Esophagus muscularis mucosa (tissue), 4 donors: ENCODE measurements around the gene PSMG4. TPM values are rescaled to one million over a fixed set of nuclear protein-coding genes. Genes with fewer than 3 reads are reported as not detected.

Experiments
- DNase-seq: peaks from one replicate; pipeline ENCODE4 v3.0.0-alpha.2; 2017; ENCODE audit errors: extremely low spot score
- H3K27ac ChIP-seq, 4 donors: fragments of 200-600 bp; sonication (generic); replicated peaks in 1 of 4; 1 replicate in 3 of 4; 2 replicates in 1 of 4; pipeline ENCODE4 v1.5.1; 2016 to 2019; ENCODE audit warnings: mild to moderate bottlenecking in 1 of 4
- H3K27me3 ChIP-seq, 4 donors: fragments of 200-600 bp; sonication (generic); one replicate each; pipeline versions ENCODE4 v1.5.1 to v1.6.0; 2016 to 2019
- H3K36me3 ChIP-seq, 4 donors: fragments of 200-600 bp; sonication (generic); one replicate each; pipeline ENCODE4 v1.5.1; 2016 to 2019
- H3K4me1 ChIP-seq, 4 donors: fragments of 200-600 bp; sonication (generic); one replicate each; pipeline ENCODE4 v1.5.1; 2016 to 2019
- H3K4me3 ChIP-seq, 4 donors: fragments of 200-600 bp; sonication (generic); 1 replicate in 2 of 4; 2 replicates in 2 of 4; pipeline ENCODE4 v1.5.1; 2016 to 2019; ENCODE audit warnings: mild to moderate bottlenecking in 4 of 4, moderate library complexity in 1 of 4
- H3K9me3 ChIP-seq, 4 donors: fragments of 200-600 bp; sonication (generic); 1 replicate in 3 of 4; 2 replicates in 1 of 4; pipeline ENCODE4 v1.5.1; 2016 to 2019
- CTCF ChIP-seq, 3 experiments: fragments of 200-600 bp in 2 of 3; fragments of 450-650 bp in 1 of 3; sonication (generic) in 2 of 3; IDR thresholded peaks; one replicate each; pipeline ENCODE4 v1.5.1; 2017 to 2019; ENCODE audit warnings: antibody characterized with exemption in 3 of 3, mild to moderate bottlenecking in 2 of 3, moderate library complexity in 1 of 3
- EP300 ChIP-seq: sonication (generic); formaldehyde crosslinking; IDR thresholded peaks from one replicate; pipeline ENCODE4 v1.6.1; 2017; ENCODE audit warnings: antibody characterized with exemption
- POLR2A ChIP-seq: fragments of 450-650 bp; IDR thresholded peaks from one replicate; pipeline ENCODE4 v1.6.1; 2017; ENCODE audit warnings: antibody characterized with exemption, moderate library complexity, mild to moderate bottlenecking, low read depth
- POLR2AphosphoS5 ChIP-seq, 2 donors: sonication (generic); formaldehyde crosslinking; IDR thresholded peaks; one replicate each; pipeline ENCODE4 v1.6.1; 2017; ENCODE audit warnings: antibody characterized with exemption in 2 of 2
- WGBS: methylation state at CpG from one replicate; pipeline ENCODE4 v1.1.5; 2018; 5-methylcytosine and 5-hydroxymethylcytosine counted together
- intact Hi-C: fragments of 100-400 bp; cut with DNase I; formaldehyde crosslinking; loops from one replicate; pipeline ENCODE4 v1.15.1; 2023
- total RNA-seq, 4 donors: library from RNA; depleted of rRNA; stranded (reverse); fragments of >200 nt; gene quantifications; one replicate each; pipeline versions ENCODE4 v1.1.0 to v1.2.1, GENCODE V29; 2016

The PSMG4 gene
- total RNA-seq, 4 donors from 2014 or later, result 21.4 to 28.6 (median 25.7) TPM

- no peak for DNase-seq
- H3K27ac ChIP-seq, result peak overlapping the region in 1 of 4 donors; percentile 39
- peak overlapping the region; percentile 54 to 67 (median 56) for H3K4me3 ChIP-seq
- peaks cover 0 to 55% (median 17%) of the 10 kb centered on the region in 4 donors for H3K27me3 ChIP-seq
- TF ChIP-seq CTCF (IDR thresholded peaks at IDR 0.05), result no peak
- TF ChIP-seq POLR2AphosphoS5 (IDR thresholded peaks at IDR 0.05), result no peak
- TF ChIP-seq POLR2A, result no peak
- TF ChIP-seq EP300, result no peak
- no peaks in the 10 kb centered on the region for H3K36me3 ChIP-seq
- peaks cover 41 to 63% (median 62%) of the 10 kb centered on the region in 4 donors for H3K4me1 ChIP-seq
- no peaks in the 10 kb centered on the region for H3K9me3 ChIP-seq
- WGBS, result 40% methylated on average over 15 of the region's 28 CpGs
- intact Hi-C loops, result loop anchor here (5.0 kb wide), 1 partner anchor 67 kb away; no protein-coding TSS in a partner anchor
These were observed 29.1 kb upstream of the PSMG4 start for GRCh38 chr6:3229566-3230178.

GRCh38 chr6:3230256-3230882 is 28.4 kb upstream of the PSMG4 start:
- peak overlapping the region in 2 of 4 donors; percentile 78 to 90 for H3K27ac ChIP-seq
- no peak for DNase-seq
- H3K9me3 ChIP-seq, result no peaks in the 10 kb centered on the region
- no peaks in the 10 kb centered on the region for H3K36me3 ChIP-seq
- H3K4me3 ChIP-seq, result peak overlapping the region; percentile 61 to 75 (median 69)
- peaks cover 0 to 60% (median 17%) of the 10 kb centered on the region in 4 donors for H3K27me3 ChIP-seq
- intact Hi-C loops, result loop anchor here (5.0 kb wide), 1 partner anchor 68 kb away; no protein-coding TSS in a partner anchor
- peaks cover 41 to 63% (median 62%) of the 10 kb centered on the region in 4 donors for H3K4me1 ChIP-seq
- WGBS, result 48% methylated on average over 11 of the region's 11 CpGs
- TF ChIP-seq POLR2AphosphoS5 (IDR thresholded peaks at IDR 0.05), result no peak
- no peak for TF ChIP-seq CTCF (IDR thresholded peaks at IDR 0.05)
- TF ChIP-seq POLR2A, result no peak
- no peak for TF ChIP-seq EP300

GRCh38 chr6:3230900-3231246 is 27.9 kb upstream of the PSMG4 start:
- Histone ChIP-seq H3K27ac (peak overlapping the region; percentile 78 to 90 (median 86)), H3K9me3 (no peaks in the 10 kb centered on the region), H3K36me3 (no peaks in the 10 kb centered on the region), H3K4me1 (peaks cover 41 to 63% (median 62%) of the 10 kb centered on the region in 4 donors), H3K4me3 (peak overlapping the region; percentile 61 to 75 (median 69)), H3K27me3 (peaks cover 0 to 62% (median 18%) of the 10 kb centered on the region in 4 donors)
- TF ChIP-seq POLR2AphosphoS5 (IDR thresholded peaks at IDR 0.05) (no peak), CTCF (IDR thresholded peaks at IDR 0.05) (no peak), EP300 (no peak), POLR2A (no peak)
- DNase-seq, result no peak
- under 1% methylated on average over 11 of the region's 11 CpGs for WGBS
- intact Hi-C loops, result loop anchor here (5.0 kb wide), 1 partner anchor 69 kb away; no protein-coding TSS in a partner anchor

- intact Hi-C loops, result loop anchor here (5.0 kb wide), 1 partner anchor 69 kb away; no protein-coding TSS in a partner anchor
- WGBS, result 2% methylated on average over 40 of the region's 47 CpGs
- TF ChIP-seq CTCF (IDR thresholded peaks at IDR 0.05) (no peak), EP300 (no peak), POLR2AphosphoS5 (IDR thresholded peaks at IDR 0.05) (peak; percentile 71 to 77)
- no peak for DNase-seq
- H3K4me1 ChIP-seq, result peaks cover 41 to 61% (median 59%) of the 10 kb centered on the region in 4 donors
- H3K27ac ChIP-seq, result peak overlapping the region; percentile 78 to 90 (median 86)
- peaks cover 0 to 59% (median 18%) of the 10 kb centered on the region in 4 donors for H3K27me3 ChIP-seq
- no peaks in the 10 kb centered on the region for H3K36me3 ChIP-seq
- no peaks in the 10 kb centered on the region for H3K9me3 ChIP-seq
- peak overlapping the region; percentile 61 to 75 (median 69) for H3K4me3 ChIP-seq
These were observed 27.3 kb upstream of the PSMG4 start for GRCh38 chr6:3231247-3232016.
